ENCODE data around the gene CTCFL. TPM values are rescaled to one million over a fixed set of nuclear protein-coding genes. Genes with fewer than 3 reads are reported as not detected.

The CTCFL gene
- total and polyA plus RNA-seq, 2 of the 13 experiments (the other 11 are each of a cell fraction or from before 2014, with no cell fraction given): 0.04 TPM; not detected in 1

DNA sequence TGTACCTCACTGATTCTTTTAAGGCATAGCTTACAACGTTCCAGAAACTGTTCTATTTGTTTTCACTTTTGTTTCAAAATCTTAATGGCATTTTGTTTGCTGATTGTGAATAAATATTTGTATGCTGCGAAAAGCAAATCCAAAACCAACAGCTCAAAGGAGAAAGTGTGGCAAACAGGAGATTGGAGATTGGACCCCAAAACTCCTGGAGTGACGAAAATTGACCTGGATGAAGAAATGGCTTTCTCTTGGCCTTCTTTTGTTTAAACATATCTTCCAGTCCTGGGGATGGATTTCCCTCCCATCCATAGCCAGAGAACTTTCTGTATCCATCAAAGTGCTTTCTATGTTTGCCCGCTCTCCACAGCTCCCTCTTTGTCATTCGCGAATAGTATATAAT is 2.8 kb upstream of the CTCFL start (continued):
- TF ChIP-seq ZNF501 (CRISPR knock-in tag; IDR thresholded peaks at IDR 0.05): no peak
- TF ChIP-seq, protein P1, sequence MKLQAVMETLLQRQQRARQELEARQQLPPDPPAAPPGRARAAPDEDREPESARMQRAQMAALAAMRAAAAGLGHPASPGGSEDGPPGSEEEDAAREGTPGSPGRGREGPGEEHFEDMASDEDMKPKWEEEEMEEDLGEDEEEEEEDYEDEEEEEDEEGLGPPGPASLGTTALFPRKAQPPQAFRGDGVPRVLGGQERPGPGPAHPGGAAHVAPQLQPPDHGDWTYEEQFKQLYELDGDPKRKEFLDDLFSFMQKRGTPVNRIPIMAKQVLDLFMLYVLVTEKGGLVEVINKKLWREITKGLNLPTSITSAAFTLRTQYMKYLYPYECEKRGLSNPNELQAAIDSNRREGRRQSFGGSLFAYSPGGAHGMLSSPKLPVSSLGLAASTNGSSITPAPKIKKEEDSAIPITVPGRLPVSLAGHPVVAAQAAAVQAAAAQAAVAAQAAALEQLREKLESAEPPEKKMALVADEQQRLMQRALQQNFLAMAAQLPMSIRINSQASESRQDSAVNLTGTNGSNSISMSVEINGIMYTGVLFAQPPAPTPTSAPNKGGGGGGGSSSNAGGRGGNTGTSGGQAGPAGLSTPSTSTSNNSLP (IDR thresholded peaks at IDR 0.05; ENCODE audit: low read depth, low read length): 0 out of 2 replicates have a peak, but pooled peaks have one; percentile 15
- TF ChIP-seq CEBPB (IDR thresholded peaks at IDR 0.05; ENCODE audit: borderline replicate concordance, low read depth, low read length): peak; percentile 60; the same call in 1 of the 2 replicates
- no peak for TF ChIP-seq ZMYM4 (CRISPR knock-in tag; IDR thresholded peaks at IDR 0.05)
- no peak for TF ChIP-seq CENPX (CRISPR knock-in tag; IDR thresholded peaks at IDR 0.05)
- no peak for TF ChIP-seq GTF3A (CRISPR knock-in tag; conservative IDR thresholded peaks at IDR 0.05)
- no peak for TF ChIP-seq CC2D1A (CRISPR knock-in tag; IDR thresholded peaks at IDR 0.05)
- TF ChIP-seq GABPB1 (CRISPR knock-in tag; IDR thresholded peaks at IDR 0.05): no peak; the same call in 1 of the 2 replicates
- TF ChIP-seq MAFK (conservative IDR thresholded peaks at IDR 0.05 in 1 of 2, IDR thresholded peaks at IDR 0.05 in 1 of 2; ENCODE audit: low read length in 2 of 2): peak in 1 of 2 experiments; percentile 32; a peak in 2 of 4 replicates
- peak; percentile 86 for TF ChIP-seq MED1 (CRISPR knock-in tag; IDR thresholded peaks at IDR 0.05)
- TF ChIP-seq, protein P2, sequence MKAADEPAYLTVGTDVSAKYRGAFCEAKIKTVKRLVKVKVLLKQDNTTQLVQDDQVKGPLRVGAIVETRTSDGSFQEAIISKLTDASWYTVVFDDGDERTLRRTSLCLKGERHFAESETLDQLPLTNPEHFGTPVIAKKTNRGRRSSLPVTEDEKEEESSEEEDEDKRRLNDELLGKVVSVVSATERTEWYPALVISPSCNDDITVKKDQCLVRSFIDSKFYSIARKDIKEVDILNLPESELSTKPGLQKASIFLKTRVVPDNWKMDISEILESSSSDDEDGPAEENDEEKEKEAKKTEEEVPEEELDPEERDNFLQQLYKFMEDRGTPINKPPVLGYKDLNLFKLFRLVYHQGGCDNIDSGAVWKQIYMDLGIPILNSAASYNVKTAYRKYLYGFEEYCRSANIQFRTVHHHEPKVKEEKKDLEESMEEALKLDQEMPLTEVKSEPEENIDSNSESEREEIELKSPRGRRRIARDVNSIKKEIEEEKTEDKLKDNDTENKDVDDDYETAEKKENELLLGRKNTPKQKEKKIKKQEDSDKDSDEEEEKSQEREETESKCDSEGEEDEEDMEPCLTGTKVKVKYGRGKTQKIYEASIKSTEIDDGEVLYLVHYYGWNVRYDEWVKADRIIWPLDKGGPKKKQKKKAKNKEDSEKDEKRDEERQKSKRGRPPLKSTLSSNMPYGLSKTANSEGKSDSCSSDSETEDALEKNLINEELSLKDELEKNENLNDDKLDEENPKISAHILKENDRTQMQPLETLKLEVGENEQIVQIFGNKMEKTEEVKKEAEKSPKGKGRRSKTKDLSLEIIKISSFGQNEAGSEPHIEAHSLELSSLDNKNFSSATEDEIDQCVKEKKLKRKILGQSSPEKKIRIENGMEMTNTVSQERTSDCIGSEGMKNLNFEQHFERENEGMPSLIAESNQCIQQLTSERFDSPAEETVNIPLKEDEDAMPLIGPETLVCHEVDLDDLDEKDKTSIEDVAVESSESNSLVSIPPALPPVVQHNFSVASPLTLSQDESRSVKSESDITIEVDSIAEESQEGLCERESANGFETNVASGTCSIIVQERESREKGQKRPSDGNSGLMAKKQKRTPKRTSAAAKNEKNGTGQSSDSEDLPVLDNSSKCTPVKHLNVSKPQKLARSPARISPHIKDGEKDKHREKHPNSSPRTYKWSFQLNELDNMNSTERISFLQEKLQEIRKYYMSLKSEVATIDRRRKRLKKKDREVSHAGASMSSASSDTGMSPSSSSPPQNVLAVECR (CRISPR knock-in tag; IDR thresholded peaks at IDR 0.05; ENCODE audit: borderline replicate concordance): peak; percentile 50; the same call in 1 of the 2 replicates
- TF ChIP-seq NR2C2 (CRISPR knock-in tag; IDR thresholded peaks at IDR 0.05; ENCODE audit: borderline replicate concordance): peak; percentile 51; the same call in 1 of the 2 replicates
- no peak for TF ChIP-seq HDAC6 (IDR thresholded peaks at IDR 0.05; ENCODE audit: low read depth, low read length)
- TF ChIP-seq, protein P3, sequence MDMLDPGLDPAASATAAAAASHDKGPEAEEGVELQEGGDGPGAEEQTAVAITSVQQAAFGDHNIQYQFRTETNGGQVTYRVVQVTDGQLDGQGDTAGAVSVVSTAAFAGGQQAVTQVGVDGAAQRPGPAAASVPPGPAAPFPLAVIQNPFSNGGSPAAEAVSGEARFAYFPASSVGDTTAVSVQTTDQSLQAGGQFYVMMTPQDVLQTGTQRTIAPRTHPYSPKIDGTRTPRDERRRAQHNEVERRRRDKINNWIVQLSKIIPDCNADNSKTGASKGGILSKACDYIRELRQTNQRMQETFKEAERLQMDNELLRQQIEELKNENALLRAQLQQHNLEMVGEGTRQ (IDR thresholded peaks at IDR 0.05; ENCODE audit: low read depth, low read length): no peak
- TF ChIP-seq, protein P3 (CRISPR knock-in tag; IDR thresholded peaks at IDR 0.05; ENCODE audit: borderline replicate concordance): no peak
- TF ChIP-seq GTF2F1 (IDR thresholded peaks at IDR 0.05; ENCODE audit: low read length): no peak
- TF ChIP-seq TARDBP (CRISPR knock-in tag; IDR thresholded peaks at IDR 0.05): no peak
